Astrocyte (in vitro differentiated cells and primary cell): ENCODE results near the gene ILF3. TPM values are rescaled to one million over a fixed set of nuclear protein-coding genes. Genes with fewer than 3 reads are reported as not detected.

ENCODE experiments used
- DNase-seq: peaks from one replicate; pipeline ENCODE4 v3.0.0-alpha.2; 2010; ENCODE audit warnings: low read depth
- FAIRE-seq: peaks from 2 replicates; lab custom pipeline; 2011; peaks lifted over from hg19 to GRCh38; lab: Jason Lieb, UNC
- H2AFZ ChIP-seq: 2 replicates; pipeline ENCODE4 v1.6.0; 2012; ENCODE audit warnings: low read depth, low read length, inconsistent platforms
- H3K27ac ChIP-seq: 2 replicates; pipeline ENCODE4 v1.5.1; 2011; ENCODE audit warnings: low read depth, low read length, inconsistent platforms
- H3K27me3 ChIP-seq: 2 replicates; pipeline ENCODE4 v1.6.0; 2011; ENCODE audit warnings: low read length, inconsistent platforms; ENCODE audit not compliant: insufficient read depth
- H3K36me3 ChIP-seq: 2 replicates; pipeline ENCODE4 v1.5.1; 2011; ENCODE audit warnings: low read length, inconsistent platforms; ENCODE audit not compliant: insufficient read depth
- H3K4me1 ChIP-seq: 2 replicates; pipeline ENCODE4 v1.5.1; 2011; ENCODE audit warnings: low read length, inconsistent platforms; ENCODE audit not compliant: insufficient read depth
- H3K4me2 ChIP-seq: 2 replicates; pipeline ENCODE4 v1.6.0; 2012; ENCODE audit warnings: low read length, inconsistent platforms
- H3K4me3 ChIP-seq: 2 replicates; pipeline ENCODE4 v1.5.1; 2011; ENCODE audit warnings: low read depth, mild to moderate bottlenecking, low read length, inconsistent platforms; ENCODE audit not compliant: insufficient read depth
- H3K79me2 ChIP-seq: 2 replicates; pipeline ENCODE4 v1.6.0; 2012; ENCODE audit warnings: mild to moderate bottlenecking, low read length, inconsistent platforms; ENCODE audit not compliant: insufficient read depth
- H3K9ac ChIP-seq: 2 replicates; pipeline ENCODE4 v1.6.0; 2012; ENCODE audit warnings: mild to moderate bottlenecking, low read length, inconsistent platforms
- H3K9me3 ChIP-seq: 2 replicates; pipeline ENCODE4 v1.5.1; 2012; ENCODE audit warnings: low read depth, mild to moderate bottlenecking, low read length, inconsistent platforms; ENCODE audit not compliant: insufficient read depth
- H4K20me1 ChIP-seq: 2 replicates; pipeline ENCODE4 v1.6.0; 2012; ENCODE audit warnings: low read length, inconsistent platforms; ENCODE audit not compliant: insufficient read depth
- H3K27ac Mint-ChIP-seq: one replicate; pipeline ENCODE4 v1.8.0; 2021; ENCODE audit warnings: mild to moderate bottlenecking, mixed read lengths; ENCODE audit not compliant: unreplicated experiment
- H3K27me3 Mint-ChIP-seq: one replicate; pipeline ENCODE4 v1.8.0; 2021; ENCODE audit warnings: low read depth, mixed read lengths; ENCODE audit not compliant: unreplicated experiment
- H3K36me3 Mint-ChIP-seq: one replicate; pipeline ENCODE4 v1.8.0; 2021; ENCODE audit warnings: low read depth, mixed read lengths; ENCODE audit not compliant: unreplicated experiment
- H3K4me1 Mint-ChIP-seq: one replicate; pipeline ENCODE4 v1.8.0; 2021; ENCODE audit warnings: low read depth, mixed read lengths; ENCODE audit not compliant: unreplicated experiment
- H3K4me3 Mint-ChIP-seq: one replicate; pipeline ENCODE4 v1.8.0; 2021; ENCODE audit warnings: mild to moderate bottlenecking, moderate library complexity, mixed read lengths; ENCODE audit not compliant: unreplicated experiment
- H3K9me3 Mint-ChIP-seq: one replicate; pipeline ENCODE4 v1.8.0; 2021; ENCODE audit warnings: mild to moderate bottlenecking, mixed read lengths; ENCODE audit not compliant: unreplicated experiment
- EZH2 ChIP-seq: IDR thresholded peaks from 2 replicates; pipeline ENCODE4 v1.6.1; 2012; ENCODE audit warnings: mild to moderate bottlenecking, low read length, inconsistent platforms; ENCODE audit not compliant: insufficient read depth
- total RNA-seq: library from RNA; stranded (reverse); gene quantifications from 2 replicates; pipeline ENCODE4 v1.2.1, GENCODE V29; 2021
- TF ChIP-seq, protein P1 (sequence below): IDR thresholded peaks from 2 replicates; pipeline ENCODE4 v1.5.1; 2011; ENCODE audit warnings: low read depth, mild to moderate bottlenecking, inconsistent platforms, low read length, moderate library complexity; ENCODE audit not compliant: insufficient read depth

ILF3 gene
- total RNA-seq, 1 donor from 2014 or later: 244 TPM

- H3K27me3 Mint-ChIP-seq: no peaks in the 10 kb centered on the region
Observed at GRCh38 chr19:10641248-10641647, 12.9 kb upstream of the ILF3 start.

DNA sequence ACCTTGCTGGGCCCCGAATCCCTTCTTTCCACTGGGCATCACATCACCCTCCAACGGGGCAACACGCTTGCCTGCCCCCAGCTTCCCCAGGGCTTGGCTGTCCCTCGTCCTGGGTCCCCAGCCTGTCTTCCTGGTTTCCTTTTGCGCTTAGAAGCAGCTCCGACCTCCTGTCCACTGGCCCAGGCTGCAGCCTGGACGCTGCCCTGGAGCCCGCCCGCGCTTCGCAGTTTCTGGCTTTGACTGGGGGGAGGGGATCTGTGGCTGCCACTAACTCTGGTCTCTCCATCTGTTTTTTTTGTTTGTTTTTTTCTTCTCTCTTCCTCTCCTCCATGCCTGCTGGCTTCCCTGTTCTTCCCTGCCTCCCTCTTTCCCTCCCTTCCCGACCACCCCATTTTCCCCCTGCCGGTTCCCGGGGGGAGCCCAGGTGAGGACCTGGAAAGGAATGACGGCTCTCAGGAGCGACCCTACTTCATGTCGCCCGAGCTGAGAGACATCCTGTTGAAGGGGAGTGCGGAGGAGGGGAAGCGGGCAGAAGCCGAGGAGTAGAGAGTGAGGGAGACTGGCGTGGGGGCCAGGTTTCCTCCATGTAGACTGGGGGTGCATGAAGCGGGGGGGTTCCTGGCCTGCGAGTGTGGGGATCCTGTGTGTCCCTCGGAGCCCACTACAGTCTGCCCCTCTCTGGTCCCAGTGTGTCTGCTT lies 11.5 kb upstream of the ILF3 start:
- Histone ChIP-seq H3K9ac (no peak overlapping the region), H3K27ac (no peak overlapping the region), H3K9me3 (no peaks in the 10 kb centered on the region), H3K4me3 (no peak overlapping the region), H3K27me3 (no peaks in the 10 kb centered on the region), H3K36me3 (peaks cover 19% of the 10 kb centered on the region), H4K20me1 (peaks cover 10% of the 10 kb centered on the region), H3K4me2 (no peak overlapping the region), H2AFZ (no peak overlapping the region), H3K4me1 (peaks cover 12% of the 10 kb centered on the region), H3K79me2 (no peaks in the 10 kb centered on the region)
- no peak overlapping the region for H3K27ac Mint-ChIP-seq
- peaks cover 1% of the 10 kb centered on the region for H3K9me3 Mint-ChIP-seq
- DNase-seq: no peak
- peaks cover 8% of the 10 kb centered on the region for H3K36me3 Mint-ChIP-seq
- H3K4me1 Mint-ChIP-seq: peaks cover 8% of the 10 kb centered on the region
- no peaks in the 10 kb centered on the region for H3K27me3 Mint-ChIP-seq
- no peak for FAIRE-seq
- TF ChIP-seq EZH2: no peak
- TF ChIP-seq, protein P1, sequence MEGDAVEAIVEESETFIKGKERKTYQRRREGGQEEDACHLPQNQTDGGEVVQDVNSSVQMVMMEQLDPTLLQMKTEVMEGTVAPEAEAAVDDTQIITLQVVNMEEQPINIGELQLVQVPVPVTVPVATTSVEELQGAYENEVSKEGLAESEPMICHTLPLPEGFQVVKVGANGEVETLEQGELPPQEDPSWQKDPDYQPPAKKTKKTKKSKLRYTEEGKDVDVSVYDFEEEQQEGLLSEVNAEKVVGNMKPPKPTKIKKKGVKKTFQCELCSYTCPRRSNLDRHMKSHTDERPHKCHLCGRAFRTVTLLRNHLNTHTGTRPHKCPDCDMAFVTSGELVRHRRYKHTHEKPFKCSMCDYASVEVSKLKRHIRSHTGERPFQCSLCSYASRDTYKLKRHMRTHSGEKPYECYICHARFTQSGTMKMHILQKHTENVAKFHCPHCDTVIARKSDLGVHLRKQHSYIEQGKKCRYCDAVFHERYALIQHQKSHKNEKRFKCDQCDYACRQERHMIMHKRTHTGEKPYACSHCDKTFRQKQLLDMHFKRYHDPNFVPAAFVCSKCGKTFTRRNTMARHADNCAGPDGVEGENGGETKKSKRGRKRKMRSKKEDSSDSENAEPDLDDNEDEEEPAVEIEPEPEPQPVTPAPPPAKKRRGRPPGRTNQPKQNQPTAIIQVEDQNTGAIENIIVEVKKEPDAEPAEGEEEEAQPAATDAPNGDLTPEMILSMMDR: no peak
- no peak overlapping the region for H3K4me3 Mint-ChIP-seq

More at GRCh38 chr19:10641248-10641647, 12.9 kb upstream of the ILF3 start:
- Histone ChIP-seq H3K9ac (no peak overlapping the region), H3K27me3 (no peaks in the 10 kb centered on the region), H3K79me2 (no peaks in the 10 kb centered on the region), H3K4me3 (no peak overlapping the region), H4K20me1 (peaks cover 16% of the 10 kb centered on the region), H3K4me1 (peaks cover 12% of the 10 kb centered on the region), H3K9me3 (no peaks in the 10 kb centered on the region), H3K4me2 (no peak overlapping the region), H3K36me3 (peaks cover 23% of the 10 kb centered on the region), H3K27ac (no peak overlapping the region), H2AFZ (no peak overlapping the region)
- Mint-ChIP-seq H3K4me1 (peaks cover 8% of the 10 kb centered on the region), H3K9me3 (no peaks in the 10 kb centered on the region), H3K36me3 (peaks cover 14% of the 10 kb centered on the region), H3K27ac (no peak overlapping the region), H3K4me3 (no peak overlapping the region)
- no peak for TF ChIP-seq EZH2
- TF ChIP-seq, protein P1: no peak
- DNase-seq (no peak), FAIRE-seq (no peak)
